IPS DF 4.7 (cell line): Measurements from ENCODE around the gene NUDT8.

ENCODE experiments used
- DNase-seq: peaks from one replicate; pipeline ENCODE4 v3.0.0-alpha.2; 2013; ENCODE audit warnings: low spot score; ENCODE audit errors: extremely low read depth

The NUDT8 gene

GRCh38 chr11:67629386-67630227, at the start of gene NUDT8:
TSS of gene NUDT8 (minus strand) at chr11:67629937. CDS start at chr11:67629911, 26 bp downstream.
- no peak for DNase-seq

- no peak for DNase-seq
These were observed 45.5 kb upstream of the NUDT8 start for GRCh38 chr11:67675058-67675747.

GRCh38 chr11:67674442-67674871, 44.7 kb upstream of the NUDT8 start, which contains the start of gene ALDH3B2:
TSS of gene ALDH3B2 (minus strand) at chr11:67674623. CDS start at chr11:67666935, 7,688 bp downstream.
- DNase-seq = no peak

- no peak for DNase-seq
These were observed 44.2 kb upstream of the NUDT8 start for GRCh38 chr11:67673902-67674301.

GRCh38 chr11:67673358-67673757, 43.6 kb upstream of the NUDT8 start:
- DNase-seq = no peak

- no peak for DNase-seq
These were observed 41.4 kb upstream of the NUDT8 start for GRCh38 chr11:67671211-67671520.

- DNase-seq = no peak
These were observed 40.8 kb upstream of the NUDT8 start for GRCh38 chr11:67670316-67671210.

- DNase-seq = no peak
These were observed 38.4 kb upstream of the NUDT8 start for GRCh38 chr11:67668192-67668551.

GRCh38 chr11:67667490-67668191, 37.9 kb upstream of the NUDT8 start:
- no peak for DNase-seq

- DNase-seq = no peak
These were observed 37.1 kb upstream of the NUDT8 start for GRCh38 chr11:67666676-67667489.

- DNase-seq = no peak
These were observed 36.5 kb upstream of the NUDT8 start for GRCh38 chr11:67666303-67666645.

GRCh38 chr11:67665541-67666302, 36.0 kb upstream of the NUDT8 start:
- DNase-seq = no peak

GRCh38 chr11:67664696-67665540, 35.2 kb upstream of the NUDT8 start:
- no peak for DNase-seq

GRCh38 chr11:67664213-67664585, 34.5 kb upstream of the NUDT8 start:
- DNase-seq = no peak

- DNase-seq = no peak
These were observed 33.9 kb upstream of the NUDT8 start for GRCh38 chr11:67663532-67664212.

- DNase-seq = no peak
These were observed 33.2 kb upstream of the NUDT8 start for GRCh38 chr11:67662835-67663531.

GRCh38 chr11:67662142-67662834, 32.6 kb upstream of the NUDT8 start:
- no peak for DNase-seq
